Measurements from ENCODE around the gene COQ5. TPM values are rescaled to one million over a fixed set of nuclear protein-coding genes. Genes with fewer than 3 reads are reported as not detected.
"Not testable (repeated sequence)": the region's sequence is repeated elsewhere in the genome, so short reads cannot be mapped to it uniquely, and the experiment has no call there.

Gene COQ5
- total RNA-seq, 1 experiment from 2014 or later = 42.3 TPM

DNA sequence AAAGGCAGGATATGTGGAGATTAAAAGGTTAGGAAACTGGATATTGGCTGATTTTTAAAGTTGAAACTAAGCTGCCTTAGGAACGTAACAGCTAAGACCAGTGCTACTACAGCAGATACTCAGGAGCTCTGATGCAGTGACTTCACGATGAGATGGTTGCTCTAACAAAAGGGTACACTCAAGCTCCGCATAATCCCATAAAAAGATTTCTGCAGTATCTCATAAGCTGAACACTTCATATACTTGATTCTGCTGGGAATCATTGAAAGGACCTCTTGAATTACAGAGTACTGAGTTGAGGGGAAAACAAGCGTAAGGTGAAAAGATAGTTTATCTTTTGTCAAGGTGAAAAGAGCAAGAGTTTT, 8.9 kb upstream of the COQ5 start:
- Histone ChIP-seq H3K4me3 (no peak overlapping the region), H3K36me3 (peaks cover 64% of the 10 kb centered on the region), H3K4me1 (replicated peaks) (peaks cover 38% of the 10 kb centered on the region), H3K9me3 (replicated peaks) (no peaks in the 10 kb centered on the region), H3K27ac (no peak overlapping the region), H3K27me3 (replicated peaks) (no peaks in the 10 kb centered on the region)
- no peak for DNase-seq (ENCODE audit: low read depth in 1 of 2, low spot score in 2 of 2)

- Histone ChIP-seq H3K4me1 (replicated peaks) (peaks cover 38% of the 10 kb centered on the region), H3K27ac (no peak overlapping the region), H3K4me3 (peak overlapping the region; percentile 83), H3K27me3 (replicated peaks) (no peaks in the 10 kb centered on the region), H3K9me3 (replicated peaks) (no peaks in the 10 kb centered on the region), H3K36me3 (peaks cover 54% of the 10 kb centered on the region)
- DNase-seq (ENCODE audit: low read depth in 1 of 2, low spot score in 2 of 2) = no peak
These were observed 7.3 kb upstream of the COQ5 start for GRCh38 chr12:120536064-120536791.

GRCh38 chr12:120534703-120535655, 6.0 kb upstream of the COQ5 start:
- H3K27ac ChIP-seq = peak overlapping the region; percentile 52
- H3K9me3 ChIP-seq (replicated peaks) = no peaks in the 10 kb centered on the region
- peak; percentile 50 to 63 for DNase-seq (ENCODE audit: low read depth in 1 of 2, low spot score in 2 of 2)
- H3K4me1 ChIP-seq (replicated peaks) = peaks cover 38% of the 10 kb centered on the region
- no peaks in the 10 kb centered on the region for H3K27me3 ChIP-seq (replicated peaks)
- peak overlapping the region; percentile 83 for H3K4me3 ChIP-seq
- H3K36me3 ChIP-seq = peaks cover 45% of the 10 kb centered on the region

- H3K9me3 ChIP-seq (replicated peaks) = no peaks in the 10 kb centered on the region
- peaks cover 40% of the 10 kb centered on the region for H3K36me3 ChIP-seq
- H3K27ac ChIP-seq = peak within 1 kb of the TSS; percentile 52
- peak; percentile 70 to 84 for DNase-seq (ENCODE audit: low read depth in 1 of 2, low spot score in 2 of 2)
- H3K27me3 ChIP-seq (replicated peaks) = no peaks in the 10 kb centered on the region
- peak within 1 kb of the TSS; percentile 83 for H3K4me3 ChIP-seq
- peaks cover 37% of the 10 kb centered on the region for H3K4me1 ChIP-seq (replicated peaks)
These were observed 5.3 kb upstream of the COQ5 start, which contains the start of gene RNF10 for GRCh38 chr12:120534203-120534702. TSS of gene RNF10 (plus strand) at chr12:120534356. CDS start at chr12:120534812, 456 bp downstream.

- no peaks in the 10 kb centered on the region for H3K27me3 ChIP-seq (replicated peaks)
- no peak for DNase-seq (ENCODE audit: low read depth in 1 of 2, low spot score in 2 of 2)
These were observed 3.8 kb upstream of the COQ5 start for GRCh38 chr12:120532701-120533238.

DNA sequence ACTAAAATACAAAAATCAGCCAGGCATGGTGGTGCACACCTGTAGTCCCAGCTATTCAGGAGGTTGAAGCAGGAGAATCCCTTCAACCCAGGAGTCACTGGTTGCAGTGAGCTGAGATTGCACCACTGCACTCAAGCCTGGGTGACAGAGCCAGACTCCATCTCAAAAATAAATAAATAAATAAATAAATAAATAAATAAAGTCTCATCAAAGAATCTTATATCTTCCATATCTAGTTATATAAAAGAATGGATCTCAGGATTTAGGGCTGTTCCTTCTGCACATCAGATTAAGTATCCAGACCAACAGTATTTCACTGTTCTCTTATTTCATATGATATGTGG, 1.4 kb upstream of the COQ5 start:
- H3K27ac ChIP-seq; DNase-seq (ENCODE audit: low read depth in 1 of 2, low spot score in 2 of 2); H3K9me3 ChIP-seq (replicated peaks); H3K27me3 ChIP-seq (replicated peaks): not testable (repeated sequence)
- Histone ChIP-seq H3K4me1 (replicated peaks) (peaks cover 11% of the 10 kb centered on the region), H3K4me3 (peak overlapping the region; percentile 67), H3K36me3 (peaks cover 14% of the 10 kb centered on the region)

More at GRCh38 chr12:120532701-120533238, 3.8 kb upstream of the COQ5 start:
- Histone ChIP-seq H3K27ac (no peak overlapping the region), H3K9me3 (replicated peaks) (no peaks in the 10 kb centered on the region), H3K36me3 (peaks cover 34% of the 10 kb centered on the region), H3K4me3 (no peak overlapping the region), H3K4me1 (replicated peaks) (peaks cover 25% of the 10 kb centered on the region)

GRCh38 chr12:120529641-120530417, 871 bp upstream of the COQ5 start:
- Histone ChIP-seq H3K36me3 (peaks cover 13% of the 10 kb centered on the region), H3K4me1 (replicated peaks) (peaks cover 8% of the 10 kb centered on the region), H3K27me3 (replicated peaks) (no peaks in the 10 kb centered on the region), H3K4me3 (peak overlapping the region; percentile 67), H3K27ac (peak overlapping the region; percentile 87), H3K9me3 (replicated peaks) (no peaks in the 10 kb centered on the region)
- peak in 1 of 2 experiments; percentile 51 for DNase-seq (ENCODE audit: low read depth in 1 of 2, low spot score in 2 of 2)

GRCh38 chr12:120522568-120522967, 6.4 kb downstream of the COQ5 start:
- no peaks in the 10 kb centered on the region for H3K27me3 ChIP-seq (replicated peaks)
- no peak overlapping the region for H3K4me3 ChIP-seq

GRCh38 chr12:120519324-120519723, 9.6 kb downstream of the COQ5 start:
- not testable (repeated sequence) for H3K4me3 ChIP-seq; H3K27ac ChIP-seq; H3K9me3 ChIP-seq (replicated peaks); DNase-seq (ENCODE audit: low read depth in 1 of 2, low spot score in 2 of 2); H3K27me3 ChIP-seq (replicated peaks); H3K4me1 ChIP-seq (replicated peaks)
- H3K36me3 ChIP-seq = peaks cover 31% of the 10 kb centered on the region

More at GRCh38 chr12:120522568-120522967, 6.4 kb downstream of the COQ5 start:
- Histone ChIP-seq H3K27ac (no peak overlapping the region), H3K4me1 (replicated peaks) (peaks cover 5% of the 10 kb centered on the region; the same call in 1 of the 2 replicates), H3K36me3 (peaks cover 13% of the 10 kb centered on the region), H3K9me3 (replicated peaks) (no peaks in the 10 kb centered on the region)
- no peak for DNase-seq (ENCODE audit: low read depth in 1 of 2, low spot score in 2 of 2)

DNA sequence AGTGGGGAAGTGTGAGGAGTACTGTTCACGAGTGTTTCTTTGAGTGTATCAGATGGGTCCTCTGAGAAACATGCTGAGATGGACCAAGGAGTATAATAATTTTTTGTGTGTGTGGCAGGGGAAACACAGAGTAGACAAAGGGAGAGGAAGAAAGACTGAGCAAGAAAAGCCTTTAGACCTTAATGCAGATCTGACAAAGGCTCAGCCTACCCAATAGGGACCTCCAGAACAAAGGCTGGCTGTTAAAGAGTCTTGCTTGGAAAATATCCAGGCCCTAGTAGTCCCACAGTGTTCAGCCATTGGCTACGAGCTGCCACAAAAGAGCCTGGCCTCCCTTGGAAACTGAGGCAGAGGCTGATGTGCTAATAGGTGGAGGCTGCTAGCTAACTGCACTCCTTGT, 13.5 kb downstream of the COQ5 start:
- Histone ChIP-seq H3K4me1 (replicated peaks) (no peaks in the 10 kb centered on the region), H3K9me3 (replicated peaks) (no peaks in the 10 kb centered on the region)
- no peak for DNase-seq (ENCODE audit: low read depth in 1 of 2, low spot score in 2 of 2)

GRCh38 chr12:120514002-120514401, 15.0 kb downstream of the COQ5 start:
- no peaks in the 10 kb centered on the region for H3K9me3 ChIP-seq (replicated peaks)
- DNase-seq (ENCODE audit: low read depth in 1 of 2, low spot score in 2 of 2) = no peak
- H3K4me3 ChIP-seq = no peak overlapping the region
- H3K36me3 ChIP-seq = peaks cover 45% of the 10 kb centered on the region
- no peak overlapping the region for H3K27ac ChIP-seq
- H3K27me3 ChIP-seq (replicated peaks) = no peaks in the 10 kb centered on the region
- no peaks in the 10 kb centered on the region for H3K4me1 ChIP-seq (replicated peaks)

More for the DNA sequence above, 13.5 kb downstream of the COQ5 start:
- H3K4me3 ChIP-seq = no peak overlapping the region
- H3K27ac ChIP-seq = no peak overlapping the region
- peaks cover 35% of the 10 kb centered on the region for H3K36me3 ChIP-seq
- no peaks in the 10 kb centered on the region for H3K27me3 ChIP-seq (replicated peaks)

GRCh38 chr12:120508537-120508936, 20.4 kb downstream of the COQ5 start:
- Histone ChIP-seq H3K9me3 (replicated peaks) (no peaks in the 10 kb centered on the region), H3K4me1 (replicated peaks) (no peaks in the 10 kb centered on the region), H3K27ac (no peak overlapping the region), H3K27me3 (replicated peaks) (no peaks in the 10 kb centered on the region), H3K36me3 (peaks cover 41% of the 10 kb centered on the region), H3K4me3 (no peak overlapping the region)
- DNase-seq (ENCODE audit: low read depth in 1 of 2, low spot score in 2 of 2) = no peak

GRCh38 chr12:120504587-120504986, 24.4 kb downstream of the COQ5 start:
- Histone ChIP-seq H3K27me3 (replicated peaks) (no peaks in the 10 kb centered on the region), H3K4me1 (replicated peaks) (no peaks in the 10 kb centered on the region), H3K4me3 (no peak overlapping the region), H3K36me3 (peaks cover 40% of the 10 kb centered on the region), H3K9me3 (replicated peaks) (no peaks in the 10 kb centered on the region), H3K27ac (no peak overlapping the region)
- DNase-seq (ENCODE audit: low read depth in 1 of 2, low spot score in 2 of 2) = no peak
